Naive thymus-derived CD4-positive, alpha-beta T cell (primary cell): Measurements from ENCODE around the gene PIGT. TPM values are rescaled to one million over a fixed set of nuclear protein-coding genes. Genes with fewer than 3 reads are reported as not detected.
A peak's percentile ranks its signal among the peaks of the same experiment; 100 is the strongest.

Experiments
- ATAC-seq: fragments of 150-1000 bp; cut with Tn5 transposase; 2 replicates; pipeline ENCODE4 v1.10.0; 2021; ENCODE audit warnings: mild to moderate bottlenecking, moderate library complexity
- CTCF ChIA-PET: fragments of 350-600 bp; sonication (Branson Sonifier 250); formaldehyde crosslinking; loops from one replicate; lab custom pipeline; 2021; ENCODE audit warnings: antibody characterized with exemption; lab: Charles Lee
- POLR2A ChIA-PET: fragments of 350-600 bp; sonication (Branson Sonifier 250); formaldehyde crosslinking; loops from one replicate; lab custom pipeline; 2021; ENCODE audit warnings: antibody characterized with exemption, inconsistent platforms; lab: Charles Lee
- DNase-seq, 9 donors: peaks; one replicate each; pipeline versions ENCODE4 v3.0.0 to v3.0.0-alpha.2; 2020 to 2022; ENCODE audit warnings: mixed read lengths in 1 of 9
- H3K27ac ChIP-seq: one replicate; pipeline ENCODE4 v1.7.0; 2013; ENCODE audit warnings: mild to moderate bottlenecking, low read depth, low read length, moderate library complexity
- H3K27me3 ChIP-seq, 2 donors: one replicate each; pipeline ENCODE4 v1.7.0; 2013; ENCODE audit warnings: low read length in 2 of 2, mild to moderate bottlenecking in 2 of 2, moderate library complexity in 2 of 2; ENCODE audit not compliant: control insufficient read depth in 2 of 2, insufficient read depth in 2 of 2
- H3K36me3 ChIP-seq, 3 experiments: 1 replicate in 2 of 3; 2 replicates in 1 of 3; pipeline ENCODE4 v1.7.0; 2013; ENCODE audit warnings: low read length in 3 of 3, mild to moderate bottlenecking in 3 of 3, moderate library complexity in 1 of 3; ENCODE audit not compliant: insufficient read depth in 3 of 3, control insufficient read depth in 2 of 3
- H3K4me1 ChIP-seq, 2 donors: one replicate each; pipeline ENCODE4 v1.7.0; 2013; ENCODE audit warnings: low read length in 2 of 2, mild to moderate bottlenecking in 2 of 2, moderate library complexity in 1 of 2; ENCODE audit not compliant: control insufficient read depth in 2 of 2, insufficient read depth in 2 of 2
- H3K4me3 ChIP-seq: 2 replicates; pipeline ENCODE4 v1.7.0; 2013; ENCODE audit warnings: mild to moderate bottlenecking, low read length
- H3K9me3 ChIP-seq, 3 experiments: 1 replicate in 2 of 3; 2 replicates in 1 of 3; pipeline ENCODE4 v1.7.0; 2013; ENCODE audit warnings: low read length in 3 of 3; ENCODE audit not compliant: control insufficient read depth in 2 of 3
- H3K27ac Mint-ChIP-seq, 9 donors: one replicate each; pipeline ENCODE4 v1.8.0; 2020 to 2022; ENCODE audit warnings: mixed read lengths in 9 of 9, mild to moderate bottlenecking in 8 of 9, moderate library complexity in 5 of 9, inconsistent platforms in 2 of 9
- H3K27me3 Mint-ChIP-seq, 5 donors: one replicate each; pipeline ENCODE4 v1.8.0; 2021 to 2022; ENCODE audit warnings: mixed read lengths in 5 of 5, mild to moderate bottlenecking in 1 of 5
- H3K36me3 Mint-ChIP-seq, 5 donors: one replicate each; pipeline ENCODE4 v1.8.0; 2020 to 2022; ENCODE audit warnings: mixed read lengths in 5 of 5, mild to moderate bottlenecking in 3 of 5, inconsistent platforms in 1 of 5
- H3K4me1 Mint-ChIP-seq, 7 donors: one replicate each; pipeline ENCODE4 v1.8.0; 2020 to 2022; ENCODE audit warnings: mixed read lengths in 7 of 7, mild to moderate bottlenecking in 3 of 7, inconsistent platforms in 1 of 7
- H3K4me3 Mint-ChIP-seq, 10 donors: one replicate each; pipeline ENCODE4 v1.8.0; 2020 to 2022; ENCODE audit warnings: mild to moderate bottlenecking in 10 of 10, mixed read lengths in 10 of 10, moderate library complexity in 6 of 10, inconsistent platforms in 2 of 10
- H3K9me3 Mint-ChIP-seq, 11 donors: one replicate each; pipeline ENCODE4 v1.8.0; 2020 to 2022; ENCODE audit warnings: mixed read lengths in 11 of 11, mild to moderate bottlenecking in 4 of 11, inconsistent platforms in 1 of 11, moderate library complexity in 1 of 11
- intact Hi-C, 2 donors: fragments of 100-400 bp; cut with micrococcal nuclease; formaldehyde crosslinking; loops; one replicate each; pipeline ENCODE4 v1.15.1; 2023
- polyA plus RNA-seq, 2 donors: library from polyadenylated mRNA; unstranded; fragments of 300-500 nt; fragmentation: Illumina TruSeq; gene quantifications; one replicate each; pipeline ENCODE4 v1.2.3, GENCODE V29; 2021
- total RNA-seq, 6 experiments: library from RNA in 5 of 6; stranded (reverse) in 5 of 6; gene quantifications; 1 replicate in 5 of 6; 2 replicates in 1 of 6; pipeline ENCODE4 v1.2.3 and lab custom pipeline; 2021 to 2026

The PIGT gene
- total and polyA plus RNA-seq, 7 experiments from 2014 or later: 78.7 to 140 (median 85.0) TPM

DNA sequence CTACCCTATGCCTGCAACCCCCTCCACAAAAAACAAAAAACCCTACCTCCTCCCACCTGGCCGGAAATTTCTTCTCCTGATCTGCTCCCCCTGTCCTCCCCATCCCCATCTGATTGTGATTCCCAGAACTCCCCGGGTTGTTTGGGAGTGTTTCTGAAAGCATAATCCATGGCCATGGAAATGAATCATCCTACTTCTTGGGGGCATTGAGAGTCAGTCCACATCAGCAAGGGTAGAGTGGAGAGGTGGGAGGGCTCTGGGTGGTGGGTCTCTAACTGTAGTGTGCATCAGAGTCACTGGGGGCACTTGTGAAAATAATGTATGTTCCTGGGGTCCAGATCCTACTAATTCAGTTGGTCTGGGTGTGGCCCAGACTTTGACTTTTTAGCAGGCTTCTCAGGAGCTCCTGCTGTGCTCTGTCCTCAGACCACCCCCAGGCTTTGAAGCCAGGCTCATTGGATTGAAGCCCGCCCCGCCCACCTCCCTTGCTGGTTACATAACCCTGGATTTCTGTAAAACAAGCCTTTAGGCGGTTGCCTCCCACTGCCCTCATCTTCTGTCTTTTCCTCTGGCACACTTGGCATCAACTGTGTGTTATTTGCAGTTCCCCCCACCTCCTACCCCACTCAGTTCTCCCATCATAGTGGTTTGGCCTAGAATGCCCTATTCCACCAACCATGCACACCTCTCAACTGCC is 10.5 kb downstream of the PIGT start:
- Histone ChIP-seq H3K27ac (no peak overlapping the region), H3K9me3 (no peaks in the 10 kb centered on the region), H3K4me3 (no peak overlapping the region), H3K36me3 (peaks cover 12 to 45% (median 13%) of the 10 kb centered on the region in 3 experiments), H3K27me3 (no peaks in the 10 kb centered on the region), H3K4me1 (no peaks in the 10 kb centered on the region)
- H3K9me3 Mint-ChIP-seq: no peaks in the 10 kb centered on the region
- no peak for ATAC-seq
- no peak overlapping the region for H3K4me3 Mint-ChIP-seq
- peaks cover 0 to 34% (median 11%) of the 10 kb centered on the region in 5 donors for H3K36me3 Mint-ChIP-seq
- H3K4me1 Mint-ChIP-seq: peaks cover 0 to 1% (median 0%) of the 10 kb centered on the region in 7 donors
- POLR2A ChIA-PET: no interaction called here
- no peaks in the 10 kb centered on the region for H3K27me3 Mint-ChIP-seq
- intact Hi-C loops: no loop called here
- DNase-seq: no peak
- no peak overlapping the region for H3K27ac Mint-ChIP-seq
- CTCF ChIA-PET: interaction anchor here (1.1 kb wide), 1 partner anchor 55 kb away, joined by 3 read pairs; no protein-coding TSS in a partner anchor

DNA sequence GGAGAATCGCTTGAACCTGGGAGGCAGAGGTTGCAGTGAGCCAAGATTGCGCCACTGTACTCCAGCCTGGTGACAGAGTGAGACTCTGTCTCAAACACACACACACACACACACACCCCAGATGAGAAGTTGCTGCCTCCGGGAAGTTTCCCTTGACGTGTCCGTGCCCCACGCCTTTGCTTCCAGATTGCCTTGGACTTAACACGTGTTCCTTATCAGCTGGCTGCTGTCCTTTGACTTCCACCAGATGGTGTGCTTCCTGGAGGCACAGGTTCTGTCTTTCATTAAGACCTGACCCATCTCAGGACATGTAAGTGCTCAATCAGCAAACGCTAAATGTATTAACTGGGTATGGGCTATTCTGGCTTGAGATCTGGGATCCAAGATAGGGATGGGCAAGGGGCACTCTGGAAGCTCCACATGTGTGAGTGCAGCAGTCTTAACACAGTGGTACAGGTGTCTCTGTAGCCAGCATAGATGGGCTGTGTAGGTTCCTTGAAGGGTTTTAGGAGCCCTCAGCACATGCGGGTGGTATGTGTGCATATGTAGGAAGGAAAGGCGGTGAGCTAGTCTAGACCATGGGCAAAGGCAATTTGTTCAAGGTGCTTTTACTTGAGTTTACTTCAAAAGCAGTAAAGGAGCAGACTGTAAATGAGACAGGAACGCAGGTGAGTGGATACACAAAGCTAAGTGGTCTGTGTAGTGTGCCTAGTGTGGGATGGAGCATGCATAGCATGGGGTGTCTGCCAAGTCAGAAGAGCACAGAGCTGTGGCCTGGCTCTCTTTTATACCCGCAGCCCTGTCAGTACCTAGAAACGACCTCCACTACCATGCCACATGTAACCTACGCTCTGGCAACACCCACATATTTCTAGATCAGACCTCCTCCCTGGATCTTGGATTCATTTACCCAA is 11.6 kb downstream of the PIGT start:
- Mint-ChIP-seq H3K36me3 (peaks cover 0 to 30% (median 6%) of the 10 kb centered on the region in 5 donors), H3K27me3 (no peaks in the 10 kb centered on the region), H3K27ac (peak overlapping the region in 2 of 9 donors; percentile 7 to 20), H3K4me1 (peaks cover 0 to 11% (median 4%) of the 10 kb centered on the region in 7 donors), H3K9me3 (no peaks in the 10 kb centered on the region), H3K4me3 (no peak overlapping the region)
- Histone ChIP-seq H3K36me3 (peaks cover 6 to 36% (median 10%) of the 10 kb centered on the region in 3 experiments), H3K27me3 (no peaks in the 10 kb centered on the region), H3K9me3 (no peaks in the 10 kb centered on the region), H3K27ac (no peak overlapping the region), H3K4me1 (no peaks in the 10 kb centered on the region), H3K4me3 (no peak overlapping the region)
- POLR2A ChIA-PET: interaction anchor here (1.3 to 2.6 kb wide), 2 partner anchors 11 to 14 kb away, joined by 4 to 14 read pairs; partner anchors contain the start of gene PIGT
- DNase-seq: no peak
- ATAC-seq: peak; percentile 17
- CTCF ChIA-PET: interaction anchor here (1.0 to 1.1 kb wide), 2 partner anchors 54 to 56 kb away, joined by 3 to 4 read pairs; no protein-coding TSS in a partner anchor
- intact Hi-C loops: no loop called here

DNA sequence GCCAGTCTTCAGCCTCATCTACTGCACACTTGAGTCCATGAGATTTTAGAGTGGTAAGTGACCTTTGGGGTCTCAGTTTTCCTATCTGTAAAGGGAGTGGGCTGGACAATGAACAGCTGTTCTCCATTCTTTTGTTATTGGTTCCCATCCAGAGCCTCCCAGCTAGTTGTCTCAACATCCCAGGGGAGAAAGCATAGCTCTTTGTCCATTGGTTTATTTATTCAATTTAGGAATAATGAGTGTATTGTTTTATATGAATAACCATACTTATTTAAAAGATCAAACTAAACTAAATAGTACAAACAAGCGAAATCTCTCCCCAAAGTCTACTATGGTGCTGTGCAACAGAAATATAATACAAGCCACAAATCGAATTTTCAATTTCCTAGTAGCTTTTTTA is 13.7 kb downstream of the PIGT start:
- H3K4me3 Mint-ChIP-seq: no peak overlapping the region
- Histone ChIP-seq H3K27ac (no peak overlapping the region), H3K4me1 (no peaks in the 10 kb centered on the region), H3K27me3 (no peaks in the 10 kb centered on the region), H3K36me3 (peaks cover 0 to 18% (median 3%) of the 10 kb centered on the region in 3 experiments), H3K4me3 (no peak overlapping the region), H3K9me3 (no peaks in the 10 kb centered on the region)
- ATAC-seq (no peak), DNase-seq (no peak)
- no peak overlapping the region for H3K27ac Mint-ChIP-seq
- POLR2A ChIA-PET: interaction anchor here (1.0 to 2.6 kb wide), 3 partner anchors 12 to 67 kb away, joined by 6 to 14 read pairs (median 7); partner anchors contain the start of genes PIGT and SYS1
- peaks cover 0 to 25% (median 6%) of the 10 kb centered on the region in 5 donors for H3K36me3 Mint-ChIP-seq
- H3K9me3 Mint-ChIP-seq: no peaks in the 10 kb centered on the region
- intact Hi-C loops: no loop called here
- H3K27me3 Mint-ChIP-seq: no peaks in the 10 kb centered on the region
- peaks cover 0 to 17% (median 5%) of the 10 kb centered on the region in 7 donors for H3K4me1 Mint-ChIP-seq
- CTCF ChIA-PET: interaction anchor here (0.6 kb wide), 1 partner anchor 866 kb away, joined by 3 read pairs; no protein-coding TSS in a partner anchor

DNA sequence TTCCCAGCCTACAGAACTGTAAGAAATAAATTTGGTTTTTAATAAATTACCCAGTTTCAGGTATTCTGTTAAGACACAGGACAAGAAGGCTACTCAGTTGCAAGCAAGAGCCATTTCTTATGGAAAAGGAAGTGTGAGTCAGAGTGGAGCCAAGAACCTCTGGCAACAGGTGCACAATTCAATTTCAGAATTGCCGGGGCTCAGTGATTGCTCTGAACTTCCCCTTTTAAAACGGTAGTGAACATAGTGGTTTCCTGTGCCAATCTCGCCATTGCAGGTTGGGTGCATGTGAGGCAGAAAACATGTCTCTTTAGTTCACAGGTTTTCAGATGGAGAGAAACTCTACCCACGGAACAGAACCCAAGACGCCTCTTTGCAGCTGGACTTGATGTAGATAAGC is 16.4 kb downstream of the PIGT start:
- no peak overlapping the region for H3K27ac ChIP-seq
- Mint-ChIP-seq H3K9me3 (no peaks in the 10 kb centered on the region), H3K27ac (peak overlapping the region in 2 of 9 donors; percentile 20 to 63), H3K27me3 (no peaks in the 10 kb centered on the region), H3K4me3 (peak overlapping the region in 1 of 10 donors; percentile 14), H3K4me1 (peaks cover 0 to 28% (median 14%) of the 10 kb centered on the region in 7 donors), H3K36me3 (peaks cover 0 to 15% (median 4%) of the 10 kb centered on the region in 5 donors)
- ChIA-PET POLR2A (no interaction called here), CTCF (interaction anchor here (2.6 kb wide), 1 partner anchor 69 kb away, joined by 9 read pairs; the partner anchor contains the start of gene SYS1)
- no peaks in the 10 kb centered on the region for H3K9me3 ChIP-seq
- DNase-seq: no peak
- peaks cover 5 to 9% of the 10 kb centered on the region in 2 donors for H3K4me1 ChIP-seq
- ATAC-seq: peak; percentile 28
- intact Hi-C loops: no loop called here
- H3K27me3 ChIP-seq: no peaks in the 10 kb centered on the region
- H3K4me3 ChIP-seq: no peak overlapping the region
- H3K36me3 ChIP-seq: peaks cover 0 to 3% (median 0%) of the 10 kb centered on the region in 3 experiments

DNA sequence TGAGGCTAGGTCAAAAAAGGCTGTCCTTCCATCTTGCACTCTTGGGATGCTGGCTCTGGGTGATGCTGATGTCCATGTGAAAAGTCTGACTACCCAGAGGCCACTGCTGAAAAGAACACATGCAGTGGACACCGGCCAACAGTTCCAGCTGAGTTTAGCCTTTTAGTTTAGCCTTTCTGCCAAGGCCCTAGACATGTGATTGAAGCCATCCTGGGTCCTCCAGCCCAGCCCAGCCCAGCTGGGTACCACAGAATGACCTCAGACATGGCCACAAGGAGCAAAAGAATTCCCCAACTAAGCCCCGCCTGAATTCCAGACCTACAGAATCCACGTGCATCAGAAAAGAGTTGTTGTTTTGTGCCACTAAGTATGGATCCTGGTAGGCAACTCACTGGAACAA is 17.4 kb downstream of the PIGT start:
- peak overlapping the region in 1 of 9 donors; percentile 13 for H3K27ac Mint-ChIP-seq
- DNase-seq (no peak), ATAC-seq (no peak)
- peaks cover 0 to 15% (median 4%) of the 10 kb centered on the region in 5 donors for H3K36me3 Mint-ChIP-seq
- Histone ChIP-seq H3K27ac (no peak overlapping the region), H3K36me3 (peaks cover 0 to 3% (median 0%) of the 10 kb centered on the region in 3 experiments), H3K27me3 (no peaks in the 10 kb centered on the region), H3K4me1 (peaks cover 5 to 11% of the 10 kb centered on the region in 2 donors), H3K9me3 (no peaks in the 10 kb centered on the region), H3K4me3 (no peak overlapping the region)
- intact Hi-C loops: no loop called here
- no peaks in the 10 kb centered on the region for H3K9me3 Mint-ChIP-seq
- POLR2A ChIA-PET: no interaction called here
- peaks cover 0 to 28% (median 14%) of the 10 kb centered on the region in 7 donors for H3K4me1 Mint-ChIP-seq
- no peaks in the 10 kb centered on the region for H3K27me3 Mint-ChIP-seq
- CTCF ChIA-PET: interaction anchor here (2.6 to 7.7 kb wide), 2 partner anchors 70 to 71 kb away, joined by 9 to 146 read pairs; partner anchors contain the start of gene SYS1
- no peak overlapping the region for H3K4me3 Mint-ChIP-seq

DNA sequence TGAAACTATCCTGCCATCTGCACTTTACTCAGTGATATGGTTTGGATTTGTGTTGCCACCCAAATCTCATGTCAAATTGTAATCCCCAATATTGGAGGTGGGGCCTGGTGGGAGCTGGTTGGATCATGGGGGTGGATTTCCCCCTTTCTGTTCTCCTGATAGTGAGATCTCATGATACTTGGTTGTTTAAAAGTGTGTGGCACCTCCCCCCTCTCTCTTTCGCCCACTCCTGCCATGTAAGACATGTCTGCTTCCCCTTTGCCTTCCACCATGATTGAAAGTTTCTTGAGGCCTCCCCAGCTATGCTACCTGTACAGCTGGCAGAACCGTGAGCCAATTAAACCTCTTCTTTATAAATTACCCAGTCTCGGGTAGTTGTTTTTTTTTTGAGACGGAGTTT is 18.0 kb downstream of the PIGT start:
- Histone ChIP-seq H3K27me3 (no peaks in the 10 kb centered on the region), H3K27ac (no peak overlapping the region), H3K36me3 (peaks cover 0 to 3% (median 0%) of the 10 kb centered on the region in 3 experiments), H3K4me3 (no peak overlapping the region), H3K9me3 (no peaks in the 10 kb centered on the region), H3K4me1 (peaks cover 5 to 11% of the 10 kb centered on the region in 2 donors)
- ATAC-seq (no peak), DNase-seq (no peak)
- intact Hi-C loops: no loop called here
- Mint-ChIP-seq H3K27me3 (no peaks in the 10 kb centered on the region), H3K9me3 (no peaks in the 10 kb centered on the region), H3K36me3 (peaks cover 0 to 15% (median 4%) of the 10 kb centered on the region in 5 donors), H3K27ac (no peak overlapping the region), H3K4me3 (no peak overlapping the region), H3K4me1 (peaks cover 0 to 28% (median 14%) of the 10 kb centered on the region in 7 donors)
- POLR2A ChIA-PET: no interaction called here
- CTCF ChIA-PET: interaction anchor here (7.7 kb wide), 1 partner anchor 71 kb away, joined by 146 read pairs; the partner anchor contains the start of gene SYS1
